HG03159 (cell line): ENCODE data around the gene MLLT11.
"Not testable (repeated sequence)": the region's sequence is repeated elsewhere in the genome, so short reads cannot be mapped to it uniquely, and the experiment has no call there.

Experiments used
- ATAC-seq: cut with Tn5 transposase; IDR thresholded peaks from one replicate; pipeline ENCODE4 v1.9.1; 2021; ENCODE audit warnings: mild to moderate bottlenecking, moderate library complexity; ENCODE audit not compliant: unreplicated experiment

Gene MLLT11

DNA sequence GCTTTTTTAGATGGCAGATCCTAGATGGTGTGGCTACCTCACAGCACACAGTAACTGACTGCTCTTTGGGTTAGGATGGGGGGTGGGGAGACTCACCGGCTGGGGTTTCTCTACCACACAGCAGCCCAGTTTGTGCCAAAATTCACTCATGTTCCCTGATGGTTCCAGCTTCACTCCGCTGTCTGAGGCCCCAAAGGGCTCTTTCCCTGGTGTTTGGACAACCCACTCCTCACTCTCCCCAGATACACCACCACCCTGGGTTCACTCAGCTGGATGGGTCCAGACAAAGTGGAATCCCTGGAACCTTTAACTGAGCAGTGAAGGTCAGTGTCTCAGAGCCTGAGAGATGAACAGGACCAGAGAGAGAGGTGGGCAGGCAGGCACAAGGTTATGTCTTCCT, 4.6 kb upstream of the MLLT11 start:
- ATAC-seq: no peak

DNA sequence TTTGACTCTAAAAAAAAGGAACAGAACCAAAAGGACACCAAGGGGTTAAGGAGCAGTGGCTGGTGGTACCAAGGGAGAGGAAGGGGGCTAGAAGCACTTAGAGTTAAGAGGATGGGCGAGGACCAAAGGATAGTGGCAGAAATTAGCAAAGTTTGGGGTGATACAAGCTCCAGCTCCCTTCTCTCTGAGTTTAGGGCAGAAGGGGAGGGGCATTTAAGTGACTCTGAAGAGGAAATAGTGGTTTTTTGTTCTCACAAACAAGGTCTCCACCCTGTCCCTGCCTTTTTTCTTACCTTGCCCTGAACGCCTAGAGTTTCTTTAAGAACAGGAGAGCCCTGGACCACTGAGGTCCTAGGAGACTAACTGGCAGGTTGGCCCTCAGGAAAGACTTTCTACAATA, 4.0 kb upstream of the MLLT11 start:
- ATAC-seq: no peak

DNA sequence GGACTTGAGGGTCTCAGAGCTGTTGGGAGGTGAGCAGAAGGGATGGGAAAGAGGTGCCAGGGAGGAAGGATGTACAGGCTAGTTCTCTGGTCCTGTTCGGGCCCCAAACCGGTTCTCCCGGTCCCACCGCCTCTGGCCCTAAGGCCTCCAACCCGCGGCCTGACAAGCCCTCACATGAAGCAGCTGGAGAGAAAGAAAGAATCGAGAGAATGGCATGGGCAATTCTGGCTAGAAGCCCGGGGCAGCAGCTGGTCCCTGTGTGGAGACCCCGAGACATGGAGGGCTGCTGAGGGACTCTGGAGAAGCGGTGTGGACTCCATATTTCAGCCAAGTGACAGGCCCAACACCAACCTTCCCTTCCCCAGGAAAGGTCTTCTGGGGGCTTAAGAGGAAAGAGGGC, 1.5 kb upstream of the MLLT11 start:
- no peak for ATAC-seq

GRCh38 chr1:151059109-151060006, 839 bp upstream of the MLLT11 start, which contains the start of gene CDC42SE1:
Gene CDC42SE1 (minus strand): TSS chr1:151059622. CDS start chr1:151055730, 3,892 bp downstream.
- peak; percentile 80 for ATAC-seq

DNA sequence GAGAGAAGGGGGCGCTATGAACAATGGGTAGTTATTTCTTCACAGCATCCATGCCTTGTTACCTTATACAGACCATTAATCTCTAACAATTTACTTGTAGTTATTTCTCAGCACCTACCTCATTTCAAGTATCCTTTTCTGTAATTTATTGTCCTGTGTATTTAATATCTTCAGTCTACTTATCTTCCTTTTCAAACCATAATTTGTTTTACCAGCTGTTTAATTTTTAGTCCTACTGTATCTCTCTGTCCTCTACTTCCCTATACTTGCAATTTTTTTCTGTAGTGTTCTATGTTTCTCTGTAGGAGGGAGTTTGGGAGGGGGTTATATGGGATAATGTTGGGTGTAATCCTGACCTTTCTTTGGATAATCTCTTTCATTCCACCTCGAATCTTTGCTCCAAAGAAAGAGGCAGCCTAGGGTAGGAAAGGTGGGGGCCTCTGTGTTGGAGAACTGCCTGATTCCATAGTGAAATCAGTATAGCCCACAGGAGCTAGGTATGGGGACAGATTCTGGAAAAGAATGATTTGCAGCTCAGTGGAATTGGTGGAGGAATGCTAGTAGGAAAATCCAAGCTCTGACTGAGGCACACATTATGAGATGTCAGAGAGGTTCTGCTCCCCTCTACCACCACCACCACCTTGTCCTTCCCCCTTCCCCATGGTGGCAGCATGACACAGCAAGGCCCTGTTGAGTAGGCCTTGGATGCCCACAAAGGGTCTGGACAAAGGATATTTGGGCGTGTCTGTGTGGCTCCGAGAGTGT, 642 bp downstream of the MLLT11 start:
- ATAC-seq: no peak

DNA sequence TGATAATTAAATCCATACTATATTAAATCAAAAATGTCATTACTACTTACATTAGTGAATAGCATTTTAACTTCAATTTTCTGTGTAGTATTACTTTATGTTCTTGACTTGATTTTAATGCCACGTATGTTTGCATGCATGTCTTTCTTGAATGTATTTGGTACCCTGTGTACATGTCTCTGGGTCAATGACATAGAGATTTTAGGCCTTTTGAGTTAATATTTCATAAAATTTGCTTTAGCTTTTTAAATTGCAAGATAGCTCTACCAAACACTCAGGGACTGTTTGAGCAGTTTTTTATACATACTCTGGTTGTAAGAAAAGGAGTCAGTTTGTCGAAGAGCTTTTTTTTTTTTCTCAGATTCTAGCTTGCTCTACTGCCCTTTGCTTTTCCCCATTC, 1.5 kb downstream of the MLLT11 start:
- no peak for ATAC-seq

- no peak for ATAC-seq
Observed at GRCh38 chr1:151062741-151063371, 2.7 kb downstream of the MLLT11 start.

DNA sequence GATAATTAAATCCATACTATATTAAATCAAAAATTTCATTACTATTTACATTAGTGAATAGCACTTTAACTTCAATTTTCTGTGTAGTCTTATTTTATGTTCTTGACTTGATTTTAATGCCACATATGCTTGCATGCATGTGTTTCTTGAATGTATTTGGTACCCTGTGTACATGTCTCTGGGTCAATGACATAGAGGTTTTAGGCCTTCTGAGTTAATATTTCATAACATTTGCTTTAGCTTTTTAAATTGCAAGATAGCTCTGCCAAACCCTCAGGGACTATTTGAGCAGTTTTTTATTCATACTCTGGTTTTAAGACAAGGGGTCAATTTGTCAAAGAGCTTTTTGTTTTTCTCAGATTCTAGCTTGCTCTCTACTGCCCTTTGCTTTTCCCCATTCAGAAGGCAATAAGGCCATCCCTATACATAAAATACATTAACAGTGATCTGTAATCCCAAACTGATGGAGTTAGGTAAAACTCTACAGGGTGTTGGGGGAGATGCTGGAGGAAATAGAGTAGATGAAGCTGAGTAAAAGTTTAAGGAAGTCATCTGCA, 5.0 kb downstream of the MLLT11 start:
- ATAC-seq: no peak

GRCh38 chr1:151067185-151067584, 7.0 kb downstream of the MLLT11 start:
- ATAC-seq: no peak

GRCh38 chr1:151069103-151069486, 8.9 kb downstream of the MLLT11 start:
- no peak for ATAC-seq

- ATAC-seq: peak; percentile 67
Observed at GRCh38 chr1:151070474-151071276, 10.5 kb downstream of the MLLT11 start, which contains the start of gene GABPB2. Gene GABPB2 (plus strand): TSS chr1:151070761. CDS start chr1:151088190, 17,429 bp downstream.

DNA sequence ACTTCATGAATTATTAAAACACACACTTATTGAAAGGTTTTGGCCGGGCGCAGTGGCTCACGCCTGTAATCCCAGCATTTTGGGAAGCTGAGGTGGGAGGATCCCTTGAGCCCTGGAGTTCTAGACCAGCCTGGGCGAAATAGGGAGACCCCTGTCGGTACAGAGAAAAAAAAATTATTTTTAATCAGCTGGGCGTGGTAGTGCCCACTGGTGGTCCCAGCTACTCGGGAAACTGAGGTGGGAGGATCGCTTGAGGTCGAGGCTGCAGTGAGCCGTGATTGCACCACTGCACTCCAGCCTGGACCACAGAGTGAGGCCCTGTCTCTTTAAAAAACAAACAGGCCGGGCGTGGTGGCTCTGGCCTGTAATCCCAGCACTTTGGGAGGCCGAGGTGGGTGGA, 12.0 kb downstream of the MLLT11 start:
- ATAC-seq: no peak

GRCh38 chr1:151085953-151086559, 25.9 kb downstream of the MLLT11 start:
- ATAC-seq: no peak

DNA sequence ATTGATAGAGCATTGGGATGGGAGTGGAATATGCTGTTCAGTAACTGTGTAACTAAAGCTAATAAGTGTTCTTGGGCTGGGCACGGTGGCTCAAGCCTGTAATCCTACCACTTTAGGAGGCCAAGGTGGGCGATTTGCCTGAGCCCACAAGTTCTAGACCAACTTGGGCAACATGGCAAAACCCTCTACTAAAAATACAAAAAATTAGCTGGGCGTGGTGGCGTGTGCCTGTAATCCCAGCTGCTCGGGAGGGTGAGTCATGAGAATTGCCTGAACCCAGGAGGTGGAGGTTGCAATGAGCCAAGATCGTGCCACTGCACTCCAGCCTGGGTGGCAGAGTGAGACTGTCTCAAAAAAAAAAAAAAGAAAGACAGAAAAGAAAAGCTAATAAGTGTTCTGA, 37.2 kb downstream of the MLLT11 start:
- ATAC-seq: not testable (repeated sequence)

DNA sequence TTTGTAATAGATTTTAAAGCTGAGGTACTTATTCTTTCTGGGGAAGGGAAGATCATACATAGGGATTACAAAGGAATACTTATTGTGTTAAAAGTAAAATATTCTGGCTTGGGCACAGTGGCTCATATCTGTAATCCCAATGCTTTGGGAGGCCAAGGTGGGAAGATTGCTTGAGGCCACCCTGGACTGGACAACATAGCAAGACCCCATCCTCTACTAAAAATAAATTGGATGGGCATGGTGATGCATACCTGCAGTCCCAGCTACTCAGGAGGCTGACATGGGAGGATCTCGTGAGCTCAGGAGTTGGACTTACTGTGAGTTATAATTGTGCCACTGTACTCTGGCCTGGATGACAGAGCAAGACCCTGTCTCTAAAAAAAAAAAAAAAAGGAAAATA, 37.9 kb downstream of the MLLT11 start:
- no peak for ATAC-seq

- ATAC-seq: no peak
Observed at GRCh38 chr1:151104630-151105029, 44.4 kb downstream of the MLLT11 start.

GRCh38 chr1:151106894-151107293, 46.7 kb downstream of the MLLT11 start:
- no peak for ATAC-seq

DNA sequence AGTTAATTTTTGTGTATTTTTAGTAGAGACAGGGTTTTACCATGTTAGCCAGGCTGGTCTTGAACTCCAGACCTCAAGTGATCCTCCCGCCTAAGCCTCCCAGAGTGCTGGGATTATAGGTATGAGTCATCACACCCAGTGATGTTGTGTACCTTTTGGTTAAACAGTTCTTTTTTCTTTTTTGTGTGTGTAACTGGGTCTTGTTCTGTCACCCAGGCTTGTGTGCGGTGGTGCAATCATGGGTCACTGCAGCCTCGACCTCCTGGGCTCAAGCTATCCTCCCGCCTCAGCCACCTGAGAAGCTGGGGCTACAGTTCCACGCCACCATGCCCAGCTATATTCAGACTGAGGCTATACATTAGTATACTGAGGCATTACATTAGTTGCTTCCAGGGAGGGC, 48.1 kb downstream of the MLLT11 start:
- no peak for ATAC-seq

DNA sequence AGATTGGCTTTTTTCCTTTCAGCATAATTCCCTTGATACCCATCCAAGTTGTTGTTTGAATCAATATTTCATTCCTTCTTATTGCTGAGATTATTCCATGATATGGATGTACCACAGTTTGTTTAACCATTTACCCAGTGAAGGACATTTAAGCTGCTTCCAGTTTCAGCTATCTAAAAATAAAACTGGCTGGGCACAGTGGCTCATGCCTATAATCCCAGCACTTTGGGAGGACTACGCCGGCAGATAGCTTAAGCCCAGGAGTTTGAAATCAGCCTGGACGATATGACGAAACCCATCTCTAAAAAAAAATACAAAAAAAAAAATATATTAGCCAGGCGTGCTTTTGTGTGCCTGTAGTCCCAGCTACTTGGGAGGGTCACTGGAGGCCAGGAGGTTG, 53.7 kb downstream of the MLLT11 start:
- no peak for ATAC-seq
